NB4 (cell line): Measurements from ENCODE around the gene CBLB.

Source experiments
- CTCF ChIP-seq: IDR thresholded peaks from one replicate; pipeline ENCODE4 v1.5.1; 2012; ENCODE audit warnings: low read depth, low read length
- MAX ChIP-seq: IDR thresholded peaks from 2 replicates; pipeline ENCODE4 v1.6.1; 2011; ENCODE audit warnings: low read depth, low read length
- POLR2A ChIP-seq: IDR thresholded peaks from 2 replicates; pipeline ENCODE4 v1.6.1; 2011; ENCODE audit warnings: mild to moderate bottlenecking; ENCODE audit not compliant: insufficient read length; ENCODE audit errors: extremely low read depth

GRCh38 chr3:105883798-105884377, 15.1 kb upstream of the CBLB start:
- TF ChIP-seq CTCF (no peak), MAX (no peak), POLR2A (no peak)
